ENCODE data around the gene ITGB2.

The ITGB2 gene

DNA sequence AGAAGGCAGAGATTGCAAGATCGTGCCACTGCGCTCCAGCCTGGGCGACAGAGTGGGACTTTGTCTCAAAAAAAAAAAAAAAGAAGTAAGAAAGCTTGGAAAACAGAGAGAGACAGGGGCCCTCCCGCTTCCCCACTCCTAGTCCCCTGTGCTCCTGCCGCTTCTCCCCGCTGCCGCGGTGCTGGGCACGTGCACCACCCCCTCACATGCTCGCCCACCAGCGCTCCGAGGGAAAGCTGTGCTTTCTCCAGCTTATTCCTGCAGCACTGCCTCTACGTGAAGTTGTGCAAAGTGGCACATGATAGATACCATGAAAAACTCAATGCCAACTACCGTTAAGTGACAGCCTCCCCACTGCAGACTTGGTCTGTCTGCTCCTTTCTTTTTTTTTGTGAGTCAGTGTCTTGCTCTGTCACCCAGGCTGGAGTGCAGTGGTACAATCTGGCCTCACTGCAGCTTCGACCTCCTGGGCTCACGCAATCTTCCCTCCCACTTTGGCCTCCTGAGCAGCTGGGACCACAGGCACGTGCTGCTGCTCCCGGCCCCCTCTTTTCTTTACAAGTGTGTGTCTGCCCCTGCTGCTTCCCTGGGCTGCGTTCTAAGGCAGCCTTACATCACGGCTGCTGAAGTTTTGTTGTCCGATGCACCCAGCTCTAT is 34.6 kb upstream of the ITGB2 start:
- DNase-seq (ENCODE audit: low read depth): no peak

DNA sequence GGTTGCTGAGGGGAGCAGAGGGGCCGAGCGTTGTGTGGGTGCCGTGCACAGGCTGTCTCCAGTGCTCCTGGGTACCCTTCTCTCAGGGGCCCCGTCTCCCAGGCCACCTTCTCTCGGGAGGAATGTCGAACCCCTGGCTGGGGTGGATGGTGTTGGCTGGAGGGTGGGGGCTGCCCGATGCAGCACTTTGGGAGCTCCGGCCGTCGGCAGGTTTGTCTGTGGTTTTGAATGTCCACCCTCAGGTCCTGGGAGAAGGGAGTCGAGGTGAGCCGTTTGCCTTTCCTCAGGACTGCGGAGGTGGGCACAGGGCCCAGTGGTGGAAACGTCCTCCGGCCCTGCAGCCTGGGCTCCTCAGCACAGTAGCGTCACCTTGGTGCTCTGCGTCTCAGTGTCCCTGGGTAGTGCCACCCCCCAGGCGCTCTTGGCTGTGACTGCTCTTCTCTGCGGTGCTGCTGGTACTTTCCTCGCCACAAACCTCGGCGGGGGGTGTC is 33.6 kb upstream of the ITGB2 start:
- DNase-seq (ENCODE audit: low read depth): no peak

DNA sequence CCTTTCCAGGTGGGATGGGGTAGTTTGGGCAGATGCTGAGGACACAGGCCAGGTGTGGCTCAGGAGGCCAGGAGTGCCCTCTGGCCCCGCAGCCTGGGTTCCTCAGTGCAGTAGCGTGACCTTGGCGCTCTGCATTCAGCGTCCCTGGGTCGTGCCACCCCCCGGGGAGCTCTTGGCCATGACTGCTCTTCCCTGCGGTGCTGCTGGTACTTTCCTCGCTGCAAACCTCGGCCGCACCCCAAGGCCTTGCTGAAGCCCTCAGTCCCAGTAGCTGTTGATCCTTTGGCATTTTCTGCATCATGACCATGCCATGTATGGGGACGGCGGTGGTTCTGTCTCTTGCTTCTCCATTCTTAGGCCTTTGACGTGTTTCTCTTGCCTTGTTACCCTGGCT is 32.9 kb upstream of the ITGB2 start:
- DNase-seq (ENCODE audit: low read depth): no peak

DNA sequence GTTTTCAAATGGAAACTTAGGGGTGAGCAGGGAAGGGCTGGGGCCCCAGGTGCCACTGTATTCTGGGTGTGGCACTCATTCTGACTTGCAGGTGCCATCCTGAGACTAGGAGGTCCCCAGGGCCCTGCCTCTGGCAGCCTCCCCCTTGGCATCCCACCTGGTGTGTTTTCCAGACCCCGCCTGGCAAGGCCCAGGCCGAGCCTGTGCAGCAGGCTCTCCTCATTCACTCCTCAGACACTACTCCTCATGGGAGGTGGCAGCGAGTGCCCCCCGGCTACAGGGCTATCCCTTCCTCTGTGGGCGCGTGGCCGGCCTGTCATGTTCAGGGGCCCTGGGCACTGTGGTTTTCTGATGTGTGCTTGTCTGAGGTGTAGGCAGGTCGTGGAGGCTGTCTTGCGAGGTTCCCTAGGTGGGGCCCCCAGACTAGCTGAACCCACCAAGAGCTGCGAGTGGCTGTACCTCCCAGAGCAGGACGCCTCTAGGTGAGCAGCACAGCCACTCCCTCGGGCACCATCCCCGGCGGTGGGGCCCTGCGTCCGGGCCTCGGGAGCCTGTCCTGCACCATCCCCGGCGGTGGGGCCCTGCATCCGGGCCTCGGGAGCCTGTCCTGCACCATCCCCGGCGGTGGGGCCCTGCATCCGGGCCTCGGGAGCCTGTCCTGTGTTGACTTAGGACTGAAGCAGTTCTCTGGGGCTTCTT is 32.4 kb upstream of the ITGB2 start:
- DNase-seq (ENCODE audit: low read depth): no peak

DNA sequence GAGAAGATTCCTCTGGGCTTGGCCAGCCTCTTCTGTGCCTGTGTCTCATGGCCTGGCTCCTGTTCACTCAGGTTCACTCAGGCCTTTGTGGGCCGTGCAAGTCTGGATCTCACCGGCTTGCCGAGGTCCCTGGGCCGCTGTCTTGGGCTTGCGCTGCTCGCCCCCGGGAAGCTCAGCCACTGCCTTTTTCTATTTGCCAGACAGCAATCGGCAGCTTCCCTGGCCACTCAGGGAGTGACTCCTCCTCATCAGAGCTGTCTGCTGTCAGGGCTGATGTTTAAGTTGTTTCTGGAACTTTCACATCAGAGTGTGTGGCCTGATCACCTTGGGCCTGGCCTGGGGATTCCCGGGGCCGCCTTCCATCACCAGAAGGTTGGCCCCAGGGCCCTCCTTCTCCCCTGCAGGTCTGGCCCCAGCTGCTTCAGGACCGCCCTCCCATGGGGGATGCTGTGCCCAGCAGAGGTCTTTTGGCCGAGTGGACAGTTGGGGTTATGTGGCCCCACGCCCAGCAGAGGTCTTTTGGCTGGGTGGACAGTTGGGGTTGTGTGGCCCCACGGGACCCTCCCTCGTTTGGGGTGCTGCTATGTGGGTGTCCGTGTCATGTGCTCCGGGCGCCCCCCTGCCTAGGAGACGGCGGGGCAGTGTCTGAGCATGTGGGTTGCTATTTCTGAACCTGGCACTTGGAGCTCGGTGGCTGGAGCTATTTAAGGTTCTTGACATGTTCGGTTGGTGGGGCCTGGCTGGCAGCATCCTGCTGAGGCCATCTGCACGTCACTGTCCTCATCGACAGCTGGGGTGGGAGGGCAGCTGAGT is 31.6 kb upstream of the ITGB2 start:
- no peak for DNase-seq (ENCODE audit: low read depth)

DNA sequence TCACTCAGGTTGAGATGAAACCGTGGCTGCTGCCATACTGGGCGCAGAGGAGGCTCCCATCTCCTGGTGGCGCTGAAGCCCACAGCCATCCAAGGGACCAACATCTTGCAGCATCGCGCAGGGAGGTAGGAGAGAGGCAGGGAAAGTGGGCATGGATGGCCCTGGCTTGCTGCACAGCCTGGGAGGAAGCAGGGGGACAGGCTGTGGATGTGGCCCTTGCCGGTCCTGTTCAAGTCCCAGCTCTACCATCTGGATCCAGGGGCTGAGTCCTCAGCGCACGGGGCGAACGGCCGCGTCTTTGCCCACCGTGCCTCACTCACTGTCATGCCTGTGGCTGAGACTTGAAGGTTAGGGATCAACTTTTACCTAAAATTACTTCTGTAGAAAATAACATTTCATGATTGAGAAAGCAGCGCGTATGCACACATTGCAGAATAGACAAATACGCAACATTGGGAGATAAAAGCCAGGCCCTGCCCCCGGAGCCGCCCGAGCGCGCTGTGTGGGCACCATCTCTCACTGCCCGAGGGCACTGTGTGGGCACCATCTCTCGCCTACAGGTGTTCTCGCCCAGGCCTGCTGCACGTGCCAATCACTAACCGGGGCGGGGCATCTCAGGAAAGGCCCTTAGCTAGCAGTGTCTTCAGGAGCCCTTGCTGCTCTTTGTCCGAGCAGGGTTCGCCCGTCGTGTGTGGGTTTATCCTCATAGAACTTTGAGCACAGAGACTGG is 30.7 kb upstream of the ITGB2 start:
- DNase-seq (ENCODE audit: low read depth): no peak

DNA sequence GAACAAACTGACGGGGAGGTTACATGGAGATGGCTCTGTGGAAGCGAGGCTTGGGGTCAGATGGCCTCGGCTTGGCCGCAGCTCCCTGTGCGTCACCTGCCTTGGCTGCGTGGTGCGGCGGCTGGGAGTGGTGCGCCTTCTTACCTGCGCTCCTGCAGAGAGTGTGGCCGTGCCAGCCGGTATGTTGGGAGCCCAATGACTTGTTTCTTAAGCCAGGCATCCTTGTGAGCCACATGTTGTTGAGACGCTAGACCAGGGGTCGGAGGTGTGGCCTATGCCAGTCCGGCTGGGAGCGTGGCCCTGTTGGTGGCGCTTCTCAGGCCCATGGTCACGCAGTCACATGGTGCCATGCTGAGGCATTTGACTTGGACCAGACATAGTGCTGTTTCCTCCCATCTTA is 29.7 kb upstream of the ITGB2 start:
- no peak for DNase-seq (ENCODE audit: low read depth)

DNA sequence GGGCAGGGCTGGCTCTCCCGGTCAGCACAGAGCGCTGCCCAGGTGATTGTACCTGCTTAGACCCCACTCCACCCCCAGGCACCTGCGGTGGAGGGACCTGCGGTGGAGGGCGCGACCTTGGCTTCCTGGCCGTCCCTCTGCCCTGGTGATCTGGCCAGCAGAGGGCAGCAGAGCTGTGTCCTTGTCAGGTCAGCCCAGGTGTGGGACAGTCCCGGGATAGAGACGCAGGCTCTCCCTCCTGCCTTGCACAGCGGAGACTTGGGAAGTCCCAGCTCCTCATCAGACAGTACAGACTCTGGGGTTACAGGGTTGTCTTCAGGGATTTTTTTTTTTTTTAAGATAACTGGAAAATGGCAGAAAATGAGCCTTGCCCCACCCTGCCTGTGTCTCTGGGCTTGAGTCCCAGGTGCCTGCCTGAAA is 29.1 kb upstream of the ITGB2 start:
- peak; percentile 34 for DNase-seq (ENCODE audit: low read depth)

DNA sequence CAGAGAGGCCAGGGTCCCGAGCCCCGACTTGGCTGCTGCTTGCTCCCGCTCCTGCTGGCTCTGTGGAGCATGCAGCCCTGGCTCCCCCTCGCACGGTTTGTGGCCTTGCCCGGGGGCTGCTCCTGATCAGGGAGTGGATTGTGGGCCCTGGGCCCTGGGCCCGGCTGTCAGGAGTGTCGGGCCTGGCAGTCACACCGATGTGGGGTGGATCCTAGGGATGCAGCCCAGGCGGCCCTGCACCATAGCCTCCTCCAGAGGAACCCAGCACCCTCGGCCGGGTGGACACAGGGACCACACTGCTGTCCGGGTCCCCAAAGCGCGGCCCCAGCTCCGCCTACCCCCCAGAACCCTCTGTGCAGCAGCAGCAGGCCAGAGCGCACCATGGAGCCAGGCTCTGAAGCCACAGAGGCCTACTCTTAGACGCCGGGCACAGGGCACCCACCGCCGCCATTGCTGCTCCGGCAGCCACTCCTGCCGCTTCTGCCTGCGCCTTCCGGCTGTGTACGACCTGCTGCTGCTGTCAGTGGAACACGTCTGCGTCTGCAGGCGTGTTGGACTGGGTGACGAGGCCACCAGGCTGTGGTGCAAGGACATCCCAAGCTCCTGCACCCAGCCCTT is 28.6 kb upstream of the ITGB2 start:
- DNase-seq (ENCODE audit: low read depth): no peak

DNA sequence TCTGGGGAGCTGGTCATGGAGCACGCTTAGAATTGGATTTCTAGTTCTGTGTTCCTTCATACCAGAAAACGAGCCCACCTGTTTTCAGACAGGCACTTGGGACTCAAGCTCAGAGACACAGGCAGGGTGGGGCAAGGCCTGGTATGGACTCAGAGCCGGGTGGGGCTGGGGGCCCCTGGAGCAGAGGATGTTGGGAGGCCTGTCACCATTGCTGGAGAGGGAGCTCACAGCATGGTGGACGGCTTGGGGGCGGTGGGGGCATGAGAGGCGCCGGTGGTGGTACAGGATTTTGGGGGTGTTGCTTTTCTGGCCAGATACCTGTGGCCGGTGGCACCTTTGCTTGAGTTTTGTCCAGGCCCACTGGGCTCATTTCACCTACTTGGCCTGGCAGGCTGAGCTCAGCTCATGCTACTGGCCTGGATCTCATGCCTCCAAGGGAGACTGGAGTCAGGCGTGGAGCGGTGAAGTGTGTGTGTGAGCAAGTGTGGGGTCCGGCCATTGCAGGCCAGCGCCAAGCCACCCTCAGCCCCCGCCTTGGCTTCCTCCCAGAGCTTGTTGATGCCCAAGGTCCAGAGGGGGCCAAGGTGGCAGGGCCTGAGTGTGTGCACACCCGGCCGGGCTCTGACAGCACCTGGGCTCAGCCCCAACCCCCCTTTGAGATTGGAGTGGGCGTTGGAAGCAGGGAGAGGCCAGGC is 27.9 kb upstream of the ITGB2 start:
- DNase-seq (ENCODE audit: low read depth): no peak

DNA sequence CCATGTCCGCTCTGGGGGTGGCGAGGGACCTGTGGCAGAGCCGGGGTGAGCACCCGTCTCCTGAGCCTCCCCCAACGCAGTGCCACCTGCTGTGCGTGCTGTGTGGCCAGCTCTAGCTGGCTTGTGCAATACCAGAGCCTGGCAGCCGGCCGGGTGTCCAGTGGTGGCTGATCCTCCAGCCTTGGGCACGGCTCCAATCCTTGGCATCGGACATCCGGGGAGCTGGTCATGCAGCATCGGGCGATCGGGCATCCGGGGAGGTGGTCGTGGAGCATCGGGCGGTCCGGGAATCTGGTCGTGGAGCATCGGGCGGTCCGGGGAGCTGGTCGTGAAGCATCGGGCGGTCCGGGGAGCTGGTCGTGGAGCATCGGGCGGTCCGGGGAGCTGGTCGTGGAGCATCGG is 27.2 kb upstream of the ITGB2 start:
- no peak for DNase-seq (ENCODE audit: low read depth)

DNA sequence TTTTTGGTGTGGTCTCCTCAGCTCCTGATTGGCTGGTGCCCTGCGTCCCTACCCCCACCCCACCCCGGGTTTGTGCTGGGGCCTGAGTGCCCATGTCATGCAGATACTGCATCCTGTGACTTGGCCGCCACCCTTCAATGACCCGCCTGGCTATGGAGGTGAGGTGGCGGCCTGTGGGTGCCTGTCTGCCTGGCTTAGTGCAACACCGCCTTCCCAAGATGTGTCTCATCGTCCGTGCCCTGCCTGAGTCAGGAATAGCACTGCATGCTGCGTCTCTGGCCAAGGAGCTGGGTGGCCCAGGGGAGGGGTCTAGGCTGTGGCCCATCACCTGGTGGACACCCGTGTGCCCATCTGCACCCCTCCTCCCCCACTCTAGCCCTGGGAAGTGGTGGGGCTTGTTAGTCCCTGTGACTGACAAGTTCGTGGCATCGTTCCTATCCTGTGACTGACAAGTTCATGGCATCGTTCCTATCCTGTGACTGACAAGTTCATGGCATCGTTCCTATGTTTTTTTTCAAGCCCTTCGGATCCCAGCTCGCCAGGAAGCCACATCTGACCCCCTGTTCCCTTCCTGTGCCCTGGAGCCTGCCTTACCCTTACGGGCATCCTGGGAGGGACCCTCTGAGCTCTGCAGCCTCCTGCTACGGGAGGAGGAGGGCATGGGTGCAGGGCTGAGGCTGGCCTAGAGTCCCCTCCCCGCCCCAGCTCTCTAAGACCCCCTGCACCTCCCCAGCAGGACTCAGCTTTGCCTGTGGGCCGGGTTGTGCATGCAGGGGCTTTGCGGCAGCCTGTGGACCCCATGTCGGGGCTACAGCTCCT is 26.6 kb upstream of the ITGB2 start:
- DNase-seq (ENCODE audit: low read depth): no peak

DNA sequence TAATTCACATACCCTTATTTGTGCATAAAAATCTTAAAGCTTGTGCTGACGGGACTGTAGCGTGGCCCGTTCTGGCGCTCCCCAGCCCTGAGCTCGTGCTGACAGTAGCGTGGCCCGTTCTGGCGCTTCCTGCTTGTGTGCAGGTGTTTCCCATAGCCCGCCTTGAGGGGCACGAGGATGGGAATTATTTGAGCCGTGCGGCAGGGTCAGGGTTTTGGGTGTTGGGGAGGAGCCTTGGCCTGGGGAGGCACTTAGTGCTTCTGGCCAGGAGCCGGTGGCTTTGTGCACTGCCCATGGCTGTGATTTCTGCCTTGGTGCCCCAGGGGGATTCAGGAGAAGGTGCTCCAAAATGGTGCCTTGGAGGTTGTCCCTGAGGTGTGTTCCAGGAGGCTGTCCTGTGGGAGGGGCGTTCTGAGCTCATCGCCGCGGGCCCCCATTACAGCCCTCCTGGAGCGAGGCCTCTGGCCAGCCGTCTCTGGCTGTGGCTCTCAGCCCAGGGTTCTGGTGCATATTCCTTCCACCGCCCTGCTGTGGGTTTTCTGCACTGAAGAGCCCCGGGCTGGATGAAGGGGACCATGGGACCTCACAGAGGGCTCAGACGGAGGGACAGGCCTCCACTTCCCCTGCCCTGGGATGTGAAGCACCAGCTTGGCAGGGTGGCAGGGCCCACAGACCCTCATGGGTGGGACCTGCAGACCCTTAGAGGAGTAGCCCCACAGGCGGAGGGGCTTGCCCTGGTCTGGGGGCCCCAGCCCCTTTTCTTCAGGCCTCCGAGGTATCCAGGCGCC is 25.7 kb upstream of the ITGB2 start:
- DNase-seq (ENCODE audit: low read depth): no peak

DNA sequence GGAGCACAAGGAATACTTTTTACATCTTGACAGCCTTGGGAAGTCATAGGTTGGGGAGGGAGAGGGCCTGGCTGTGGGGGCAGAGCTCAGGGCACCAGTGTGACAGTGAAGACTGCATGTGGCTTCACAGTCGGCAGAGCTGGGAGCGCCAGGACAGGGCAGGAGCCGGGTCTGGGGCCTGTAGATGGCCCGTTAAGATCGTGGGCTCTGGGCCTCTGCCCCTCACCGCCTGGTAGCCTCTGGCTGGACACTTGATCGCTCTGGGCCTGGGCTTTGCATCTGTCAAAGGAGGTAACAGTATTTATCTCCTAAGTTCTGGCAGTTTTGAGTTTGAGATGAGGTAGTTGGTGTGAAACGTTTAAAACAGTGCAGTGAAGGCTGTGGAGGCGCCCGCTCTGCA is 23.9 kb upstream of the ITGB2 start:
- no peak for DNase-seq (ENCODE audit: low read depth)

DNA sequence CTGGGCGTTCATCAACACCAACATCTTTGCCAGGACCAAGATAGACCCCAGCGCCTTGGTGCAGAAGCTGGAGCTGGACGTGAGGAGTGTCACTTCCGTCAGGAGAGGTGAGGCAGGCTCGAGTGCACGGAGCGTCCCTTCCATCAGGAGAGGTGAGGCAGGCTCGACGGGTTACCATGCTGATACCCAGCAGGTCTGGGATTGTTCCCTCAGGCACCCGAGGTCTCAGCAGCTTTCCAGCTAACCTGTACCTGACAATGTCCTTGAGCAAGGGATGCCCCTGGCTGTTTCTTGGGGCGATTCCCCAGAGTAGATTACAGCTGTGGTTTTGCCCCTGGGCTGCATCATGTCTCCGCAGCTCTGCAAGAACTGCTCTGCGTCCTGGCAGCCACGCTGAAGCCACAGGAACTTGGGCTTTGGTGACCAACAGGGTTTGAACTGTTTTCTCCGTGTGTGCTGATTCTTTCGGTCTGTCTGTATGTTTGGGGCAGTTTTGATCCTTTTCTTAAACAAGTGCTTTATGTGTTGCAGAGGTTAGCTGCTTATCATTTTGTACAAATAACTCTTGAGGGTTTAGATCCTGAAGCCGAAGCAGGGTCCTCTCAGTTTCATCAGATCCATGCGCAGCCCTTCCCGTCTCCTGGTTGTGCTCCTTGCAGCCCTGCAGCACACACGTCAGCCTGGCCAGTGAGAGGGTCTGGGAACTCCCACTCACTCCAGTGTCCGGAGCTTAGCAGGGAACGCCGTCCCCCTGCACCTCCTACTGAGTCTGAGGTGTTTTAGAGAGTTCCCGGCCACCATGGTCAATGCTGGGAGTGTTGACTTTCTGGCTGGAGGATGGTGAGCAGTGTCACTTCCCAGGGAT is 23.2 kb upstream of the ITGB2 start:
- no peak for DNase-seq (ENCODE audit: low read depth)

DNA sequence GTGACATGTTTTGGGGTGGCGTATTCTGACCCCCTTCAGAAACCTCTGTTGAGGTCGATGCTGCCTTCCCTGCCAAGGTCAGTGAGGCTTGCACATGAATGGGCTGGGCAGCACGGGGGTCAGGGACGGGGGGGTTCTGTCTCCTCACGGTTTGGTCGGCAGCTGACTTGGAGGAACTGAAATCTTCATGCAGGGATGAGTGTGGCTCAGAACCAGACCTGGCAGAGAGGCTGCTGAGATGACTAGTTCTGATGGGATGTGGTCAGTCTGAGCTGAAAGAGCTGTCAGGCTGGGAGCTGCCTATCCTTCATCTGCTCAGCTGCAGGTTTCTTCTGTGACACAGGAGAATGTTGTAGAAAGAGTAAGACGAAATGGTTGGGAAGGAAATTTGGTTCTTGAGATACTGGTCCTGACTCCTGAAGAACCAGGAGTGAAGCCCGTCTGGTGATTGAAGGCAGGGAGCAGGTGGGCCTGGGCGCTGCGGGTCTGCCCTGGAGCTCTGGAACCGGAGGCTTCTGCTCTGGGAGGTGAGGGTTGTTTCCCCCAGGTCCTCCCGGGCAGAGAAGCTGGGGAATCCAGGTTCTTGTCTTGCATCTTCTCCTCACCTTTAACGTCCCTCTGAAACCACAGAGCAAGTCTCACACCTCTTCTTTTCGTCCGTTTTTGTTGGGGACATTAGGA is 22.4 kb upstream of the ITGB2 start:
- no peak for DNase-seq (ENCODE audit: low read depth)

DNA sequence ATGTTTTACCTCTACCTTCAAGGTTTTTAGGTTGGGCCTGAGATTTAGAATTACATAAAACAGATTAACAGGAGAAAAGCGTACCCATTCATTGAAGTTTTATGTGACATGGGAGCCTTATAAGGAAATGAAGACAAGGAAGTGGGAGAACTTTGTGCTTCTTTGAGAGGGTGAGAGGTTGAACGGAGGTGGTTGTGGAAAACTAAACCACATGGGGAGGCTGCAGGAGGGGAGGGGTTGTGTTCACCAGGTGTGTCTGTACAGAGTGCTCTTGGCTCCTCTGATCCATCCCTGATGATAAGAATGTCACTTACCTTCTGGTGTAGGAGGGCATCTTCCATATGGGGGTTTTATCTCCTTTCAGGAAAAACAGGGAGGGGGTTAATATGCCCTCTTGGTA is 21.9 kb upstream of the ITGB2 start:
- DNase-seq (ENCODE audit: low read depth): no peak

DNA sequence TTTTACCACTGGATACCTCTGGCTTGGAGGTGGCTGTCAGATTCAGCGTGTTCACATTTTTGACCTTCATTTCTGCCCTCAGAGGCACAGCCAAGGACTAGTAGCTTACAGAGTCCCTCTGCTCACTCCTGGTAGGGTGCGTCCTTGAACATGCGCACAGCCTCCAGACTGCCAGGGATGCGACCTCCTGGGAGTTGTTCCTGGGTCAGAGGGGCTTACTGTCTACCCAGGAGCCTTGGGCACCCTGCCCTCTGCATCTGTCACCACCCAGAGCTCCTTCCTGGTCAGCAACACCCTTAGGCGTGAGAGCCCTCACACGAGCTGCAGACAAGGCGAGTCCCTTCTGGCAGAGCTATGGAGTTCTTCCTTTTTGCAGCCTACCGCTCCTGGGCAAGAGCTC is 20.9 kb upstream of the ITGB2 start:
- DNase-seq (ENCODE audit: low read depth): no peak
